HS-5 (cell line): ENCODE data around the gene CNGA4.
"Not testable (repeated sequence)": the region's sequence is repeated elsewhere in the genome, so short reads cannot be mapped to it uniquely, and the experiment has no call there.

Experiments
- DNase-seq: peaks from one replicate; pipeline ENCODE4 v3.0.0-alpha.2; 2012; ENCODE audit warnings: low read depth

The CNGA4 gene

DNA sequence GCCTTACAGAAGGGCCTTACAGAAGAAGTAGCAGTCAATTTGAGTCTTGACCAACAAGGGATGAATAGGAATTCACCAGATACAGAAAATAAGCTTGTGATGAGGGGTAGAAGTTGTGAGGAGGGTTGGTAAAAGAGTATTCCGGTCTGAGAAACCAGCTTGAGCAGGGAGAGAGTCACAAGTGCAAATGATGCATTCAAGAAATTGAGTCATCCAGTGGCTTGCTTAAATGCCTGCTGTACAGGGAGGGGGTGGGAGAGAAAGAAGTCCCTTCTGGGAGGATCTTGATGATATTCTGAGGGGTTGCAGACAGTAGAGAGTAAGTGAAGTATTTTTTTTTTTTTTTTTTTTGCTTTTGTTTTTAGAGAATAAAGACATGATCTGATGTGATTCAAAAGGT, 29.9 kb downstream of the CNGA4 start:
- no peak for DNase-seq

DNA sequence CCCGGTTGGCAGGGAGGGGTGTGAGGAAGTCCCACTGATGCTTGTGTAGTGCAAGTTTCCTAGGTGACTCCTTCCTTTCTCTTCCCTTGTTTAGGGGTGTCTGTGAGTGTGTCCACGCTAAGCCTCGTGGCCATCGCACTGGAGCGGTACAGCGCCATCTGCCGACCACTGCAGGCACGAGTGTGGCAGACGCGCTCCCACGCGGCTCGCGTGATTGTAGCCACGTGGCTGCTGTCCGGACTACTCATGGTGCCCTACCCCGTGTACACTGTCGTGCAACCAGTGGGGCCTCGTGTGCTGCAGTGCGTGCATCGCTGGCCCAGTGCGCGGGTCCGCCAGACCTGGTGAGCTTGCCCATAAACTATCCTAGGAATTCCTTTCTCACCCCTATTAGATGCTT, 31.1 kb downstream of the CNGA4 start:
- no peak for DNase-seq

DNA sequence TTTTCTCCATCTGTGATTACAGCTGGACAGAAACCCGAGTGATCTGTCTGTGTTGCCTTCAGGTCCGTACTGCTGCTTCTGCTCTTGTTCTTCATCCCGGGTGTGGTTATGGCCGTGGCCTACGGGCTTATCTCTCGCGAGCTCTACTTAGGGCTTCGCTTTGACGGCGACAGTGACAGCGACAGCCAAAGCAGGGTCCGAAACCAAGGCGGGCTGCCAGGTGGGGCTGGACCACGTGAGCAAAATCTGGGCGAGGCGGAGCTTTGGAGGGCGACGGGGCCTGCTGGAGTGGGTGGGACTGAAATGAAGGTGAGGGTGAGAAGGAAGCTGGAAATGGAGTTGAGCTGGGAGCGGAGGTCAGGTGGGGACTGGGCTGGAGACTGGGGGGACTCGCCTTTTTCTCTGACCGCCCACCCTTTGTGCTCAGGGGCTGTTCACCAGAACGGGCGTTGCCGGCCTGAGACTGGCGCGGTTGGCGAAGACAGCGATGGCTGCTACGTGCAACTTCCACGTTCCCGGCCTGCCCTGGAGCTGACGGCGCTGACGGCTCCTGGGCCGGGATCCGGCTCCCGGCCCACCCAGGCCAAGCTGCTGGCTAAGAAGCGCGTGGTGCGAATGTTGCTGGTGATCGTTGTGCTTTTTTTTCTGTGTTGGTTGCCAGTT, 31.8 kb downstream of the CNGA4 start:
- DNase-seq: no peak

DNA sequence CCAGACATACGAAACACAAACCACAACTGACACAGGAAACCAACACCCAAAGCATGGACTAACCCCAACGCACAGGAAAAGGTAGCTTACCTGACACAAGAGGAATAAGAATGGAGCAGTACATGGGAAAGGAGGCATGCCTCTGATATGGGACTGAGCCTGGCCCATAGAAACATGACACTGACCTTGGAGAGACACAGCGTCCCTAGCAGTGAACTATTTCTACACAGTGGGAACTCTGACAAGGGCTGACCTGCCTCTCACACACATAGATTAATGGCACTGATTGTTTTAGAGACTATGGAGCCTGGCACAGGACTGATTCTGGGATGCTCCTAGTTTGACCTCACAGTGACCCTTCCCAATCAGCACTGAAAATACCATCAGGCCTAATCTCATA, 32.7 kb downstream of the CNGA4 start:
- no peak for DNase-seq

DNA sequence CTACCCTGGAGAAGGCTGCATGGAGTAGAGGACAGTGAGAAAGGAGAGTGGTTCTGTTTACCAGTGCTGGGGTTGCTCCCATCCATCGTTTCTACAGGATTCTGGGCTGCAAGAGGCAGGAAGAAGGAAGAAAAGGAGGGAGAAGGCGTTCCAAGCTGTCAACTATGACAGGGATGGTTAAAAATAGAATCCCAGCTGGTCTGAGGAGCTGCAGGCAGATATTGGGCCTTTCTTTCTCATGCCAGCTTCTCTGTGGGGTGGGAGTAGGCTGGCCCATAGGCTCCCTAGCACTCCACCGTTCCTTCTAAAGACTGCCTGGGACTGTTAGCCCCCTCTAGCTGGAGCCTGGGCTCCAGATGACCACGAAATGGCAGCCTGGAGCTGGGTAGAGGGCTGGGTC, 34.3 kb downstream of the CNGA4 start:
- no peak for DNase-seq

DNA sequence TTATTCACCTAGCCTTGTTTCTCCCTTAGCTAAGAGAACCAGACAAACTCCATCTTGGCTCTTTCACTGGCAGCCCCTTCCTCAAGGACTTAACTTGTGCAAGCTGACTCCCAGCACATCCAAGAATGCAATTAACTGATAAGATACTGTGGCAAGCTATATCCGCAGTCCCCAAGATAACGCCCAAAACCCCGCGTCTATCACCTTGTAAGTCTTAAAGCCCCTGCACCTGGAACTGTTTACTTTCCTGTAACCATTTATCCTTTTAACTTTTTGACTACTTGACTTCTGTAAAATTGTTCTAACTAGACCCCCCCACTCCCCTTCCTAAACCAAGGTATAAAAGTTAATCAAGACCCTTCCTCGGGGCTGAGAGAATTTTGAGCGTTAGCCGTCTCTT, 41.9 kb downstream of the CNGA4 start:
- not testable (repeated sequence) for DNase-seq

DNA sequence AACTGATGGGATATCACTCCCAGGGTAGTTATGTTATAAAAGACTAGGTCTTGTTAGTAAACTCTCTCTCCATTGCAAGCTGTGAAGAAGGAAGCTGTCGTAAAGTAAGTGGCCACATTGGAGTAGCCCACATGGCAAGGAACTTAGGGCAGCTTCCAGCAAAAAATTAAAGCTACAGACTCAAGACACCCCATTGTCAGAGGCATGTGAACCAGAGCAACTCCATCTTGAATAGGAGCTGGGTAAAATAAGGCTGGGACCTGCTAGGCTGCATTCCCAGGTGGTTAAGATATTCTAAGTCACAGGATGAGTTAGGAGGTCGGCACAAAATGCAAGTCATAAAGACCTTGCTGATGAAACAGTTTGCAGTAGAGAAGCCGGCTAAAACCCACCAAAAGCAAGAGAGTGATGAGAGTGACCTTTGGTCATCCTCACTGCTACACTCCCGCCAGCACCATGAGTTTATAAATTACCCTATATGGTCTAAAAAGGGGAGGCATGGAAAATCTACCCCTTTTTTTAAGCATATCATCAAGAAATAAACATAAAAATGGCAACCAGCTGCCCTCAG, 44.6 kb downstream of the CNGA4 start:
- DNase-seq: no peak

DNA sequence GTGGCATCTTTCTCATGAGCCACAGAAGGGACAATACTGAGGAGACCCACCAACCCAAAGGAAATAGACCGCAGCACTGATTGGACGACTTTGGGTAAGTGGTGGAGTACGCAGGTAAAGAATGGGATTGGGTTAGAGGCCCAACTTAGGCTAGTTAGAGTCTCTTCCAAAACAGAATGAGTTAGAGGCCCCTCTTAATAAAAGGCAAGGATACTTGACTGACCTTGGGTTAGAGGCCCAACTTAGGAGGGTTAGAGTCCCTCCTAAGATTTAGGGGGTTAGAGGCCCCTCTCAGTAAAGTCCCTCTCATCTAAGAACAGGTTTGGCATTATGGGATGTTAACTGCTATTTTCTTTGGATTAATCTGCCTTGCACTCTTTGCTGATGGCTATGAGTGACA, 45.4 kb downstream of the CNGA4 start:
- DNase-seq: no peak

DNA sequence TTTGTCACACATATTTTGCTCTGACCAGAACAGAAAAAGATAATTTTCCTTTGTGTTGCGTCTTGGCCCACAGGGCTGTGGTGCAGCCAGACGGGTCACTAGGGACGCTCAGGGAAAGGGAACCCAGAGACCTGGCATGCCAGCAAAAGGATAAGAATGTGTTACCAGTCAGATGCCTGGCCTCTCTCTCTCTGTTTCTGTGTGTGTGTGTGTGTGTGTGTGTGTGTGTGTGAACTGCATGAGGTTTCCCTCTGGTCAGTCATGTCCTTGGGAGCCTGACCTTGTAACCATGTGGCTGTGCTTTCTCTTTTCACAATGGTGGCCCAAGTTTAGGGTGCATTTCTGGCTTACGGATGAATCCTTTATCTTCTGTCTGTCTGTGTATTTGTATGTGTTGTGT, 46.1 kb downstream of the CNGA4 start:
- no peak for DNase-seq
